GM12872 (cell line): ENCODE measurements around the gene ROMO1.
A peak's percentile ranks its signal among the peaks of the same experiment; 100 is the strongest.

ENCODE experiments used
- TF ChIP-seq, protein P1 (sequence below): IDR thresholded peaks from 3 replicates; pipeline ENCODE4 v1.5.1; 2011; ENCODE audit warnings: low read depth, mild to moderate bottlenecking, low read length, moderate library complexity; ENCODE audit not compliant: insufficient read depth

ROMO1 gene

DNA sequence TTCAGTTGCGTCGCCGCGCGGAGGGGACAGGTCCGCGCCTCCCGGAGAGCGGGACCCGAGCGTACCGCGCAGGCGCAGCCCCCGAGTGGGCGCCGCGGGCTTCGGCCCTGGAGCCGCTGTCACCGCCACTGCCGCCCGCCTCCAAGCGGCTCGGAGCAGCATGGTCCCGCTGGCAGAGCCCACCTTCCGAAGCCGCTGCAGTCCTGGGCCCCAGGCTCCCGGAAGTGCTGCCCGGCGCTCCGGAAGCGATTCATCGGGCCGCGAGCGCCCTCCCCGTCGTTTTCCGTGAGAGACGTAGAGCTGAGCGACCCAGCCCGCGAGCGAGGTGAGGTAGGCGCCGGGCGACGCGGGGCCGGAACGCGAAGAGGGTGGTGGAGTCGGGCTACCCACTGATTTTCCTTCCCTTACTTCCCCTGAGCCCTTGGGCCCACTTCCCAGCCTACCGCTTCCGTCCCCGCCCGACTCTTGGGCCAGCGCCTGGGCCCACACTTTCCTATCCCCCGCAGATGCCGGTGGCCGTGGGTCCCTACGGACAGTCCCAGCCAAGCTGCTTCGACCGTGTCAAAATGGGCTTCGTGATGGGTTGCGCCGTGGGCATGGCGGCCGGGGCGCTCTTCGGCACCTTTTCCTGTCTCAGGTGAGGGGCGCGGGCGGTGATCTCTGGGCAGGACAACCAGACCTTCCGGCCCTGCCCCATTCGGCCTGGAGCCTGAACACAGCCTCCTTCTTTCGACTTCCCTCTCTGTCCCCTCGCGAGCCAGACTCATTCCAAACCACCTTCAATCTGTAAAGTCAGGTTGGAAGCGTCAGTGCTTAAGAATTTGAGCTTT is at the start of gene ROMO1, which contains the start of gene NFS1:
Gene ROMO1 (plus strand): TSS at position 279 of the 830 bp plus-strand sequence. CDS start 228 bp downstream, at position 507.
Gene NFS1 (minus strand): TSS at position 226 of the 830 bp plus-strand sequence. CDS start 64 bp downstream, at position 162.
- TF ChIP-seq, protein P1, sequence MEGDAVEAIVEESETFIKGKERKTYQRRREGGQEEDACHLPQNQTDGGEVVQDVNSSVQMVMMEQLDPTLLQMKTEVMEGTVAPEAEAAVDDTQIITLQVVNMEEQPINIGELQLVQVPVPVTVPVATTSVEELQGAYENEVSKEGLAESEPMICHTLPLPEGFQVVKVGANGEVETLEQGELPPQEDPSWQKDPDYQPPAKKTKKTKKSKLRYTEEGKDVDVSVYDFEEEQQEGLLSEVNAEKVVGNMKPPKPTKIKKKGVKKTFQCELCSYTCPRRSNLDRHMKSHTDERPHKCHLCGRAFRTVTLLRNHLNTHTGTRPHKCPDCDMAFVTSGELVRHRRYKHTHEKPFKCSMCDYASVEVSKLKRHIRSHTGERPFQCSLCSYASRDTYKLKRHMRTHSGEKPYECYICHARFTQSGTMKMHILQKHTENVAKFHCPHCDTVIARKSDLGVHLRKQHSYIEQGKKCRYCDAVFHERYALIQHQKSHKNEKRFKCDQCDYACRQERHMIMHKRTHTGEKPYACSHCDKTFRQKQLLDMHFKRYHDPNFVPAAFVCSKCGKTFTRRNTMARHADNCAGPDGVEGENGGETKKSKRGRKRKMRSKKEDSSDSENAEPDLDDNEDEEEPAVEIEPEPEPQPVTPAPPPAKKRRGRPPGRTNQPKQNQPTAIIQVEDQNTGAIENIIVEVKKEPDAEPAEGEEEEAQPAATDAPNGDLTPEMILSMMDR, result peak; percentile 22; the same call in 1 of the 3 replicates

DNA sequence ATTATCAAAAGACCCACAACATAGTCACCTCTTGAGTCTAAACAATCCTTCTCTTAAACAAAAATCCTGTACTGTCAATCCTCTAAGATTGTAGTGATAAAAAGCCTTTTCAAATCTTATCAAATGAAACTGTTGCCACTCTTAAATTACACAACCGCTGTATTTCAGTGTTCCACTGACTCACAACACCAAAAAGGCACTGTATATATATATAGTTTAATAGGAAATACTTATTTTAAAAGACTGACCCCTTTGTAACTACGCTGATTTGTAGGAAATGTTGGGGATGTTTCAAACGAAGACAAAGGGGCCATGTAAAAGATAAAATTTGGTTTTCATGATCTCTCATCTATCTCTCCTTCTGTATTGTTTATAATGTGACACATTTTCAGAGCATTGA is 48.6 kb upstream of the ROMO1 start:
- TF ChIP-seq, protein P1, result no peak

DNA sequence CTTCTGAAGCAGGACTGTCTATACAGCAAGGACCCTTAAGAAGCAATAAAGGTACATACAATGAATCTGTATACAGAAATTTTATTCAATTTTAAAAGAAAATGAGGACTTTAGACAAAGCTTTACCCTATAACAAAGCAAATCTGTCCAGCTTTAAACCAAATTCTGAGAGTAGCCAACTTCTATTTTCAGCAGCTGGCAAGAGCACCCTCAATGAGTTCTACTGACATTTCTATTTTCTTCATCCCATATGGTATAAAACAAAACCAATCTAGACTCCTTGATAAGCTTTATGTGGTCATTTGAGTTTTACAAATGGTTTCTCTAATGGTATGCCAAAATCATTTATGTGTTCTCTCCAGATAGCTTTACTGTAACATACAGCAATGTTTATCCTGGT is 47.2 kb upstream of the ROMO1 start:
- TF ChIP-seq, protein P1, result no peak

DNA sequence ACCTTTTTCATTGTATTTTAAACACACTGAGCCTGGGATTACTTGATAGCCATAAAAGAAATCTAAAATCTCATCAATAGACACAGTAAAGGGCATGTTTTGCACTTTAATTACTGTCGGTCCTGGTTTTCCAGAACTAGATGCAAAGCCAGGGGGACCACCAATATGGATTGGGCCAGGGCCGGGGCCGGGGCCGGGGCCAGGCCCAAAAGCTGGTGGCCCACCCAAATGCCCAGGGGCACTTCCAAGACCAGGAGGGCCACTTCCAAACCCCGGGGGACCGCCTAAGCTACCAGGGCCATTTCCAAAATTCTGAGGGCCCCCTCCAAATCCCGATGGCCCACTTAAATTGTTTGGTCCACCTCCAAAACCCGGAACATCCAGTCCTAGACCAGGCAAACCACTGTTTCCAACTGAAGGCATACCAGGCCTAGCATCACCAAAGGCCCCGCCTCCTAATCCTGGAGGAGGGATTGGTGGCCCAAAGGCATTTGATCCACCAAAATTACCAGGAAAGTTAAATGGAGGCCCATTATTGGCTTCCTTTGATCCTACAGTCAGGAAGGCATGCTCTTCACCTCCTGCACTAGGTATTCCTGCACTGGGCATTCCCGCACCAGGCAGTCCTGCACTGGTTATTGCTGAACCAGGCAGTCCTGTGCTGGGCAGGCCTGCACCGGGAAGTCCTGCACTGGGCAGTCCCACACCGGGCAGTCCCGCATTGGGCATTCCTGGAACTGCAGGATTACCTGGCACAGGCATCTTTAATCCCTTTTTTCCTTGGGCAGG is 46.4 kb upstream of the ROMO1 start:
- TF ChIP-seq, protein P1, result no peak

DNA sequence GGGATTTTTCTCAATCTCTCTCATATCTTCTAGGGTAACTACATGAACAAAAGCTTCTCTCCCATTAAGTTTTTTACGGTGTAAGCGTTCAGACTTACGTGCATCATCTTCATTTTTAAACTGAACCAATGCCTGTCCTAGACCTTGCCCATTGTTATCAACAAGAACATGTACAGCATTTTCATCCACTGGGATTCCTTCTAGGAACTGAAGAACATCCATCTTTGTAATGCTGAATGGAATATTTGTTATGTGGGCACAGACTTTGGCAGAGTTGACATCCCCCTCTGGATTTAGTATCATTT is 45.8 kb upstream of the ROMO1 start:
- TF ChIP-seq, protein P1, result no peak

DNA sequence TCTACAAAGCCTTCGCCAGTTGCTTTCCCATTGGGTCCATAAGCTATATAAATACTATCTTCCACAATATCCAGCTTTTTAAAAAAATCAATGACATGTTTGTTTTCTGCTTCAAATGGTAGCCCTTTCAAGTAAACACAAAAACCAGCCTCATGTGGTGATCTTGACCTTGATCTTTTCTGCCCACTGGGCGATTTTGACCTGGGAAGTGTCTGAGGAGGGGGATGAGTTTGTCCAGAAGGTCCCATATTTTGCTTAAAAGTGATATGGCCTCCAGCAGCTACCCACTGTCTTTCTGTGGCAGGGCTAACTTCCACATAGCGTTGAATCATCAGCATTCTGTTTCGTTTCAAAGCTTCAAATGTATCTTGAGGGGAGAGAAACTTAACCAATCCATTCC is 45.3 kb upstream of the ROMO1 start:
- TF ChIP-seq, protein P1, result no peak

DNA sequence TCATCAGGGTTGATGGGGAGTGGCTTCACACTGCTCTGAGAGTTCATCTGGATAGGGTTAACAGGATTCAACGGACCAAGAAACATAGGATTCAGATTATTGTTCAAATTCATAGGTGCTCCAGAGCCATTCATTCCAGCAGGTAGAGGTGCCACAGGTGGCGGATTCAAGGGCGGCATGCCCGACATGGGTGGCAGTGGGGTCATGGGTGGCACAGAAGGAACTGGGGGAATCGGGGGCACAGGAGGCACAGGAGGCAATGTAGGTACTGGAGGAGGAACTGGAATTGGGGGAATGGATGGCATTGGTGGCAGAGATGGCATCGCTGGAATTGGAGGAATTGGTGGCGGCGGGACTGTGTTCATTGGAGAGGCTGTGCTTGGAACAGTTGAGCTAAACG is 44.8 kb upstream of the ROMO1 start:
- TF ChIP-seq, protein P1, result no peak
